ENCODE results near the gene CGAS. TPM values are rescaled to one million over a fixed set of nuclear protein-coding genes. Genes with fewer than 3 reads are reported as not detected.

Gene CGAS
- total and polyA plus RNA-seq, 2 donors from 2014 or later, result 1.1 to 5.9 TPM

- no peak for DNase-seq
- TF ChIP-seq, protein P1, sequence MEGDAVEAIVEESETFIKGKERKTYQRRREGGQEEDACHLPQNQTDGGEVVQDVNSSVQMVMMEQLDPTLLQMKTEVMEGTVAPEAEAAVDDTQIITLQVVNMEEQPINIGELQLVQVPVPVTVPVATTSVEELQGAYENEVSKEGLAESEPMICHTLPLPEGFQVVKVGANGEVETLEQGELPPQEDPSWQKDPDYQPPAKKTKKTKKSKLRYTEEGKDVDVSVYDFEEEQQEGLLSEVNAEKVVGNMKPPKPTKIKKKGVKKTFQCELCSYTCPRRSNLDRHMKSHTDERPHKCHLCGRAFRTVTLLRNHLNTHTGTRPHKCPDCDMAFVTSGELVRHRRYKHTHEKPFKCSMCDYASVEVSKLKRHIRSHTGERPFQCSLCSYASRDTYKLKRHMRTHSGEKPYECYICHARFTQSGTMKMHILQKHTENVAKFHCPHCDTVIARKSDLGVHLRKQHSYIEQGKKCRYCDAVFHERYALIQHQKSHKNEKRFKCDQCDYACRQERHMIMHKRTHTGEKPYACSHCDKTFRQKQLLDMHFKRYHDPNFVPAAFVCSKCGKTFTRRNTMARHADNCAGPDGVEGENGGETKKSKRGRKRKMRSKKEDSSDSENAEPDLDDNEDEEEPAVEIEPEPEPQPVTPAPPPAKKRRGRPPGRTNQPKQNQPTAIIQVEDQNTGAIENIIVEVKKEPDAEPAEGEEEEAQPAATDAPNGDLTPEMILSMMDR (IDR thresholded peaks at IDR 0.05; ENCODE audit: borderline replicate concordance, extremely low read depth, insufficient read depth), result no peak
- H3K27me3 ChIP-seq (ENCODE audit: control insufficient read depth, insufficient read depth, low read length), result no peaks in the 10 kb centered on the region
- H3K9me3 ChIP-seq (ENCODE audit: control insufficient read depth in 2 of 3, insufficient read depth in 1 of 3, low read length in 3 of 3), result no peaks in the 10 kb centered on the region
- no peak overlapping the region for H3K9ac ChIP-seq (ENCODE audit: low read length in 3 of 3)
- no peak overlapping the region for H3K4me3 ChIP-seq (ENCODE audit: low read length in 3 of 3)
- no peak overlapping the region for H3K27ac ChIP-seq (ENCODE audit: low read depth in 2 of 2, low read length in 2 of 2)
- FAIRE-seq, result no peak
- intact Hi-C loops (cut with DNase I), result no loop called here
- H3K36me3 ChIP-seq (ENCODE audit: control insufficient read depth in 2 of 3, insufficient read depth in 3 of 3, low read length in 3 of 3), result no peaks in the 10 kb centered on the region
- H3K4me1 ChIP-seq (ENCODE audit: control insufficient read depth in 2 of 3, insufficient read depth in 2 of 3, low read depth in 1 of 3, low read length in 3 of 3), result no peaks in the 10 kb centered on the region
These were observed 62.2 kb downstream of the CGAS start for GRCh38 chr6:73389854-73390253.

DNA sequence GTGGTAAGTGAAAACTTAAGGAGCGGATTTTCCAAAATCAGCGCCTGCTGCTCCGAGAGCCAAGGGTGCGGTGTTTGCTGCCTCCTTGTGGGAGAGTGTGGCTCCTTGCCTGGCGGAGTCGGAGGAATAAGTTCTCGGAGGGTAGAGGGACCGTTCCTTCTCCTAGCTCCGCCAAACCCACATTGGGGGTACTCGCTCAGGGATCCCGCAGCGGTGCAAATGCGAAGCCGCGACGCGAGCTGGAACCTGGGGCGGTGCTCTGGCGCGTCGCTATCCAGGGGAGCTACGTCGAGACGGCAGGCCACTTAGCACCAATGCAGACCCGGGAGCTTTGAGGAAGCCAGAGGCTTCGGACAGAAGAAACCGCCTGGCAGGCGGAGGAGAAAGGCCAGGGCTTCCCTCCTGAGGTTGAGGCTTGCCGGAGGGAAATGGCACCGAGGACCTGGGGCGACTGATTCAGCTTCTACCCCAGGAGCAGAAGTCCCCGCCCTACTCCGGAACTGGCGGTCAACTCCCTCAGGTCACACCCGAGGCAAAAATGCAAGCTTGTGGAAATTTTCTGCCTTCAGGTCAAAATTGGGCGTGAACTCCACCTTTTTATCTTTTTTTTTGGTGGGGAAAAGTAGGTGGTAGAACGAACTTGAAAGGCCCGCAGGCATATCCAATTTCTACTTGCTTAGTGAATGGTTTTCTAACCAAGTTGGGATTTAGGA lies 63.1 kb downstream of the CGAS start:
- Histone ChIP-seq H3K4me1 (ENCODE audit: control insufficient read depth in 2 of 3, insufficient read depth in 2 of 3, low read depth in 1 of 3, low read length in 3 of 3) (no peaks in the 10 kb centered on the region), H3K9me3 (ENCODE audit: control insufficient read depth in 2 of 3, insufficient read depth in 1 of 3, low read length in 3 of 3) (no peaks in the 10 kb centered on the region), H3K27me3 (ENCODE audit: control insufficient read depth, insufficient read depth, low read length) (no peaks in the 10 kb centered on the region), H3K27ac (ENCODE audit: low read depth in 2 of 2, low read length in 2 of 2) (no peak overlapping the region), H3K4me3 (ENCODE audit: low read length in 3 of 3) (peak overlapping the region; percentile 49 to 72 (median 65)), H3K36me3 (ENCODE audit: control insufficient read depth in 2 of 3, insufficient read depth in 3 of 3, low read length in 3 of 3) (no peaks in the 10 kb centered on the region), H3K9ac (ENCODE audit: low read length in 3 of 3) (peak overlapping the region; percentile 27 to 59 (median 58))
- intact Hi-C loops (cut with DNase I), result no loop called here
- DNase-seq, result peak; percentile 59 to 81 (median 73)
- TF ChIP-seq, protein P1 (IDR thresholded peaks at IDR 0.05; ENCODE audit: borderline replicate concordance, extremely low read depth, insufficient read depth), result peak; percentile 44
- no peak for FAIRE-seq

- Histone ChIP-seq H3K4me1 (ENCODE audit: control insufficient read depth in 2 of 3, insufficient read depth in 2 of 3, low read depth in 1 of 3, low read length in 3 of 3) (no peaks in the 10 kb centered on the region), H3K4me3 (ENCODE audit: low read length in 3 of 3) (peak overlapping the region; percentile 49 to 72 (median 65)), H3K36me3 (ENCODE audit: control insufficient read depth in 2 of 3, insufficient read depth in 3 of 3, low read length in 3 of 3) (no peaks in the 10 kb centered on the region), H3K27me3 (ENCODE audit: control insufficient read depth, insufficient read depth, low read length) (no peaks in the 10 kb centered on the region), H3K27ac (ENCODE audit: low read depth in 2 of 2, low read length in 2 of 2) (no peak overlapping the region), H3K9me3 (ENCODE audit: control insufficient read depth in 2 of 3, insufficient read depth in 1 of 3, low read length in 3 of 3) (no peaks in the 10 kb centered on the region), H3K9ac (ENCODE audit: low read length in 3 of 3) (peak overlapping the region in 2 of 3 donors; percentile 27 to 58)
- TF ChIP-seq, protein P1 (IDR thresholded peaks at IDR 0.05; ENCODE audit: borderline replicate concordance, extremely low read depth, insufficient read depth), result no peak
- no peak for FAIRE-seq
- intact Hi-C loops (cut with DNase I), result no loop called here
- no peak for DNase-seq
These were observed 63.7 kb downstream of the CGAS start for GRCh38 chr6:73388433-73388799.

Data from kidney (tissue), 14 donors.